Thyroid gland (tissue), 4 donors: ENCODE measurements around the gene ETHE1.

Experiments used
- CTCF ChIP-seq, 6 experiments: fragments of 200-600 bp in 3 of 6; fragments of 450-650 bp in 3 of 6; sonication (generic) in 3 of 6; IDR thresholded peaks; one replicate each; pipeline ENCODE4 v1.5.1; 2016 to 2019; ENCODE audit warnings: antibody characterized with exemption in 6 of 6, mild to moderate bottlenecking in 2 of 6, inconsistent platforms in 1 of 6, moderate library complexity in 1 of 6
- POLR2A ChIP-seq, 2 donors: fragments of 450-650 bp; IDR thresholded peaks; one replicate each; pipeline ENCODE4 v1.6.1; 2017; ENCODE audit warnings: antibody characterized with exemption in 2 of 2, mild to moderate bottlenecking in 2 of 2, moderate library complexity in 1 of 2

GRCh38 chr19:43552616-43553015 is 25.6 kb upstream of the ETHE1 start:
- TF ChIP-seq CTCF (IDR thresholded peaks at IDR 0.05) (no peak), POLR2A (IDR thresholded peaks at IDR 0.05) (no peak)
